Common myeloid progenitor, CD34-positive (primary cell): Measurements from ENCODE around the gene ZBTB8A.

ENCODE experiments used
- CTCF ChIA-PET: fragments of 350-600 bp; sonication (Branson Sonifier 250); formaldehyde crosslinking; loops from one replicate; lab custom pipeline; 2021; ENCODE audit warnings: antibody characterized with exemption; lab: Charles Lee
- POLR2A ChIA-PET: fragments of 350-600 bp; sonication (Branson Sonifier 250); formaldehyde crosslinking; loops from one replicate; lab custom pipeline; 2021; ENCODE audit warnings: antibody characterized with exemption; lab: Charles Lee
- DNase-seq, 3 donors: peaks; one replicate each; pipeline versions ENCODE4 v3.0.0 to v3.0.0-alpha.2; 2013
- H3K27ac ChIP-seq, 2 experiments: 1 replicate in 1 of 2; 2 replicates in 1 of 2; pipeline ENCODE4 v1.7.0; 2013; ENCODE audit warnings: inconsistent platforms in 2 of 2, low read length in 2 of 2, mild to moderate bottlenecking in 2 of 2, low read depth in 1 of 2, moderate library complexity in 1 of 2; ENCODE audit not compliant: severe bottlenecking in 2 of 2, insufficient read depth in 1 of 2, poor library complexity in 1 of 2
- H3K27me3 ChIP-seq, 5 experiments: replicated peaks in 2 of 5; 1 replicate in 3 of 5; 2 replicates in 2 of 5; pipeline versions ENCODE4 v1.6.1 to v1.7.0; 2013; ENCODE audit warnings: low read length in 4 of 5, mild to moderate bottlenecking in 2 of 5, moderate library complexity in 2 of 5, inconsistent platforms in 1 of 5; ENCODE audit not compliant: insufficient read depth in 5 of 5, control insufficient read depth in 4 of 5
- H3K36me3 ChIP-seq, 4 experiments: 1 replicate in 2 of 4; 2 replicates in 2 of 4; pipeline versions ENCODE4 v1.6.1 to v1.7.0; 2013; ENCODE audit warnings: low read length in 3 of 4, control low read depth in 1 of 4, mild to moderate bottlenecking in 1 of 4; ENCODE audit not compliant: control insufficient read depth in 4 of 4, insufficient read depth in 4 of 4
- H3K4me1 ChIP-seq, 4 experiments: 1 replicate in 3 of 4; 2 replicates in 1 of 4; pipeline versions ENCODE4 v1.6.1 to v1.7.1; 2013; ENCODE audit warnings: low read length in 3 of 4, mild to moderate bottlenecking in 3 of 4, control low read depth in 1 of 4, inconsistent platforms in 1 of 4, moderate library complexity in 1 of 4; ENCODE audit not compliant: control insufficient read depth in 4 of 4, insufficient read depth in 4 of 4; ENCODE audit errors: control extremely low read depth in 1 of 4
- H3K4me3 ChIP-seq, 7 experiments: 1 replicate in 4 of 7; 2 replicates in 3 of 7; pipeline versions ENCODE4 v1.5.1 to v1.7.0; 2013; ENCODE audit warnings: mild to moderate bottlenecking in 7 of 7, low read length in 6 of 7, moderate library complexity in 6 of 7, inconsistent platforms in 2 of 7, low read depth in 2 of 7, control low read depth in 1 of 7; ENCODE audit not compliant: insufficient read depth in 4 of 7, control insufficient read depth in 1 of 7; ENCODE audit errors: extremely low read depth in 1 of 7
- H3K9me3 ChIP-seq, 5 experiments: 1 replicate in 4 of 5; 2 replicates in 1 of 5; pipeline versions ENCODE4 v1.6.1 to v1.7.1; 2013; ENCODE audit warnings: low read length in 4 of 5, mild to moderate bottlenecking in 2 of 5, inconsistent platforms in 1 of 5, low read depth in 1 of 5, moderate library complexity in 1 of 5; ENCODE audit not compliant: control insufficient read depth in 4 of 5, insufficient read depth in 2 of 5; ENCODE audit errors: control extremely low read depth in 1 of 5
- WGBS: methylation state at CpG from one replicate; pipeline ENCODE4 v1.1.5; 2013; ENCODE audit not compliant: insufficient coverage; 5-methylcytosine and 5-hydroxymethylcytosine counted together

Gene ZBTB8A

GRCh38 chr1:32592943-32593342, 53.7 kb downstream of the ZBTB8A start:
- Histone ChIP-seq H3K27me3 (no peaks in the 10 kb centered on the region), H3K36me3 (peaks cover 9 to 59% (median 23%) of the 10 kb centered on the region in 4 experiments), H3K9me3 (no peaks in the 10 kb centered on the region), H3K4me3 (no peak overlapping the region), H3K4me1 (no peaks in the 10 kb centered on the region), H3K27ac (no peak overlapping the region)
- 100% methylated on average over 4 of the region's 9 CpGs for WGBS
- CTCF ChIA-PET, result interaction anchor here (0.6 to 1.2 kb wide), 3 partner anchors 14 to 73 kb away, joined by 3 read pairs; no protein-coding TSS in a partner anchor
- DNase-seq, result no peak
- POLR2A ChIA-PET, result no interaction called here

- Histone ChIP-seq H3K4me3 (no peak overlapping the region), H3K36me3 (peaks cover 14 to 49% (median 21%) of the 10 kb centered on the region in 4 experiments), H3K9me3 (no peaks in the 10 kb centered on the region), H3K27me3 (no peaks in the 10 kb centered on the region), H3K27ac (no peak overlapping the region), H3K4me1 (no peaks in the 10 kb centered on the region)
- ChIA-PET CTCF (interaction anchor here (2.0 kb wide), 1 partner anchor 25 kb away, joined by 5 read pairs; no protein-coding TSS in a partner anchor), POLR2A (no interaction called here)
- no peak for DNase-seq
- no CpG with 5 or more reads among the region's 2 CpGs for WGBS
Measured at GRCh38 chr1:32600034-32600433, 60.8 kb downstream of the ZBTB8A start.

DNA sequence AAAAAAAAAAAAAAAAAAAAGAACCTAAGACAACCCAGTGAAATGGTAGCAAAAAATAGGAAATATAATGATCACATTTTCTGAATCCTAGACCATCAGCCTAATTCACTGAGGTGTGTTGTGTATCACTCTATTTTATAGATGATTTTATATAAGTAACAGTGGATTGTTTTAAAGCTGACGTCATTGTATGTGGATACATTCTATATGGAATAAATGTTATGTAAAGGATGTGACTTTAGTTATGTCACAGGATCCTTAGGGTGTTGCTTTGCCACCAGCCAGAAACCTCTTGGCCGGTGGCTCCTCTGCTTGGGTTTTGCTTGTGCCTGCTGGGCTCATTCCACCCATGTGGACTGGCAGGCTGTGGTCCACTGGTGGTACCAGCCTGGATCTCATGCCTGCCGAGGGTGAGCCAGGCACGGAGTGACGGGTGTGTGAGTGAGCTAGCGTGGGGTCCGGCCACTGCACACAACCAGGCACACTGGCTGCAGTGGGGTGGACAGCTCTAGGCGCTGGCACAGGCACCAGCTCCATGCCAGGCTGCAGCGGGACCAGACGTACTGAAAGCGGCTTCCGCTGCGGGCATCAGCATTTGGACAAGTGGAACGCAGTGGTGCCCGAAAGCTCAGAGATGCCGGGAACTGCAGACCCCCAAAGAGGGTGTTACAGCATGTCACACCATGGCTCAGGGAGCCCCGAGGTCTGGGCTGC, 66.6 kb downstream of the ZBTB8A start:
- no peak overlapping the region for H3K4me3 ChIP-seq
- peaks cover 3 to 24% (median 7%) of the 10 kb centered on the region in 4 experiments for H3K36me3 ChIP-seq
- no peak for DNase-seq
- ChIA-PET CTCF (no interaction called here), POLR2A (no interaction called here)
- peaks cover 0 to 2% (median 0%) of the 10 kb centered on the region in 4 experiments for H3K4me1 ChIP-seq
- H3K27ac ChIP-seq, result no peak overlapping the region
- H3K27me3 ChIP-seq, result no peaks in the 10 kb centered on the region
- no peaks in the 10 kb centered on the region for H3K9me3 ChIP-seq
- WGBS, result 96% methylated on average over 17 of the region's 17 CpGs

- no peaks in the 10 kb centered on the region for H3K9me3 ChIP-seq
- ChIA-PET CTCF (interaction anchor here (0.8 to 1.5 kb wide), 4 partner anchors 11 to 87 kb away, joined by 3 to 4 read pairs (median 3); no protein-coding TSS in a partner anchor), POLR2A (no interaction called here)
- peaks cover 0 to 2% (median 0%) of the 10 kb centered on the region in 4 experiments for H3K4me1 ChIP-seq
- no peak overlapping the region for H3K27ac ChIP-seq
- 96% methylated on average over 10 of the region's 11 CpGs for WGBS
- H3K36me3 ChIP-seq, result peaks cover 3 to 18% (median 5%) of the 10 kb centered on the region in 4 experiments
- no peaks in the 10 kb centered on the region for H3K27me3 ChIP-seq
- no peak for DNase-seq
- no peak overlapping the region for H3K4me3 ChIP-seq
Measured at GRCh38 chr1:32606565-32607371, 67.5 kb downstream of the ZBTB8A start.

DNA sequence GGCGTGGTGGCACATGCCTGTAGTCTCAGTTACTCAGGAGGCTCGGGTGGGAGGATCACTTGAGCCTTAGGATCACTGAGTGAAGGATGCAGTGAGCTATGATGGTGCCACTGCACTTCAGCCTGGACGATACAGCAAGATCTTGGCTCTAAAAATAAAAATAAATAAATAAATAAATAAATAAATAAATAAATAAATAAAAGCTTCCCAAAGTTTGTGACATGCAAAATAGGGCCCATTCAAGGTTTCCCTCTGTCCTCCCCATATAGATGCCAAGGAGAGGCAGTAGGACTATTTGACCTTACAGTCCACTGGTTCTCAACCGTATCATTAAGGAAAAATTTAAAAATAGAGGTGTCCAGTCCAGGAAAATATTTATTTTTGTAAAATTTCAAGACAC, 70.0 kb downstream of the ZBTB8A start:
- Histone ChIP-seq H3K36me3 (peaks cover 0 to 15% (median 2%) of the 10 kb centered on the region in 4 experiments), H3K4me1 (peaks cover 0 to 10% (median 8%) of the 10 kb centered on the region in 4 experiments), H3K27me3 (no peaks in the 10 kb centered on the region), H3K9me3 (no peaks in the 10 kb centered on the region), H3K4me3 (no peak overlapping the region), H3K27ac (no peak overlapping the region)
- ChIA-PET POLR2A (no interaction called here), CTCF (interaction anchor here (1.4 to 1.7 kb wide), 3 partner anchors 12 to 91 kb away, joined by 4 read pairs; no protein-coding TSS in a partner anchor)
- no peak for DNase-seq
- WGBS, result 95% methylated on average over 2 of the region's 4 CpGs

DNA sequence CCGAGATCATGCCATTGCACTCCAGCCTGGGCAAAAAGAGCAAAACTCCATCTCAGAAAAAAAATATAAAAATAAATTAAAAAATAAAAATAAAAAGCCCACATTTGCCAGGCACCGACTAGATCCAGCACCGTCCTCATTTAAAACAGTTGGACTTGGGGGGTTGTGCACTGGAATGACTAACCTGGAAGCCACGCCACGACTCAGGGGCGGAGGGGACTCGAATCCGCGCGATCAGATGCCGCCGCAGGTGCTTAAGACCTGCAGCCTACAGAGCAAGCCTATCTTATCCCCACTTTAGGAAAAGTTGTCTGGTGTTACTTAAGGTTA, 72.6 kb downstream of the ZBTB8A start:
- Histone ChIP-seq H3K4me3 (peak overlapping the region; percentile 40 to 86 (median 62)), H3K4me1 (peaks cover 0 to 9% (median 7%) of the 10 kb centered on the region in 4 experiments)
- POLR2A ChIA-PET, result no interaction called here

More for the DNA sequence above, 72.6 kb downstream of the ZBTB8A start:
- Histone ChIP-seq H3K36me3 (peaks cover 0 to 2% (median 0%) of the 10 kb centered on the region in 4 experiments), H3K9me3 (no peaks in the 10 kb centered on the region), H3K27ac (no peak overlapping the region), H3K27me3 (no peaks in the 10 kb centered on the region)
- WGBS, result 3% methylated on average over 10 of the region's 12 CpGs
- CTCF ChIA-PET, result interaction anchor here (0.9 to 2.0 kb wide), 4 partner anchors 8 to 212 kb away, joined by 3 to 6 read pairs (median 4); no protein-coding TSS in a partner anchor
- DNase-seq, result peak in 1 of 3 donors; percentile 58
